ENCODE measurements around the gene RWDD4. TPM values are rescaled to one million over a fixed set of nuclear protein-coding genes. Genes with fewer than 3 reads are reported as not detected.
A peak's percentile ranks its signal among the peaks of the same experiment; 100 is the strongest.

The RWDD4 gene
- 10 to 100 TPM; 16.3 to 19.7 (median 18.1) TPM for total RNA-seq

GRCh38 chr4:183659029-183659871 is at the start of gene RWDD4, which contains the start of gene TRAPPC11:
Gene RWDD4, minus strand, starts transcription at chr4:183659185. Its CDS starts 233 bp downstream, at chr4:183658952.
Gene TRAPPC11, plus strand, starts transcription at chr4:183659293. Its CDS starts 4,575 bp downstream, at chr4:183663868.
- no peak for TF ChIP-seq CTCF (IDR thresholded peaks at IDR 0.05)
- ATAC-seq (ENCODE audit: low FRiP score) (peak; percentile 100), DNase-seq (ENCODE audit: low spot score) (peak; percentile 88)

- no peak for TF ChIP-seq CTCF (IDR thresholded peaks at IDR 0.05)
- ATAC-seq (ENCODE audit: low FRiP score) (no peak), DNase-seq (ENCODE audit: low spot score) (no peak)
These were observed 43.5 kb upstream of the RWDD4 start for GRCh38 chr4:183702492-183702891.

GRCh38 chr4:183700407-183700806 is 41.4 kb upstream of the RWDD4 start:
- DNase-seq (ENCODE audit: low spot score) (no peak), ATAC-seq (ENCODE audit: low FRiP score) (no peak)

GRCh38 chr4:183698909-183699308 is 39.9 kb upstream of the RWDD4 start:
- DNase-seq (ENCODE audit: low spot score) (no peak), ATAC-seq (ENCODE audit: low FRiP score) (no peak)
- no peak for TF ChIP-seq CTCF (IDR thresholded peaks at IDR 0.05)

More at GRCh38 chr4:183700407-183700806, 41.4 kb upstream of the RWDD4 start:
- TF ChIP-seq CTCF (IDR thresholded peaks at IDR 0.05) = no peak

- ATAC-seq (ENCODE audit: low FRiP score) (no peak), DNase-seq (ENCODE audit: low spot score) (no peak)
- TF ChIP-seq CTCF (IDR thresholded peaks at IDR 0.05) = no peak
These were observed 32.9 kb upstream of the RWDD4 start for GRCh38 chr4:183691897-183692296.

GRCh38 chr4:183691006-183691405 is 32.0 kb upstream of the RWDD4 start:
- DNase-seq (ENCODE audit: low spot score) (no peak), ATAC-seq (ENCODE audit: low FRiP score) (no peak)
- no peak for TF ChIP-seq CTCF (IDR thresholded peaks at IDR 0.05)

GRCh38 chr4:183688216-183688615 is 29.2 kb upstream of the RWDD4 start:
- TF ChIP-seq CTCF (IDR thresholded peaks at IDR 0.05) = no peak
- no peak for DNase-seq (ENCODE audit: low spot score)
- no peak for ATAC-seq (ENCODE audit: low FRiP score)
